ENCODE measurements around the gene CCDC198.

GRCh38 chr14:57487771-57488170, 5.9 kb downstream of the CCDC198 start:
- TF ChIP-seq POLR2A (IDR thresholded peaks at IDR 0.05), result no peak
- TF ChIP-seq, protein P1, sequence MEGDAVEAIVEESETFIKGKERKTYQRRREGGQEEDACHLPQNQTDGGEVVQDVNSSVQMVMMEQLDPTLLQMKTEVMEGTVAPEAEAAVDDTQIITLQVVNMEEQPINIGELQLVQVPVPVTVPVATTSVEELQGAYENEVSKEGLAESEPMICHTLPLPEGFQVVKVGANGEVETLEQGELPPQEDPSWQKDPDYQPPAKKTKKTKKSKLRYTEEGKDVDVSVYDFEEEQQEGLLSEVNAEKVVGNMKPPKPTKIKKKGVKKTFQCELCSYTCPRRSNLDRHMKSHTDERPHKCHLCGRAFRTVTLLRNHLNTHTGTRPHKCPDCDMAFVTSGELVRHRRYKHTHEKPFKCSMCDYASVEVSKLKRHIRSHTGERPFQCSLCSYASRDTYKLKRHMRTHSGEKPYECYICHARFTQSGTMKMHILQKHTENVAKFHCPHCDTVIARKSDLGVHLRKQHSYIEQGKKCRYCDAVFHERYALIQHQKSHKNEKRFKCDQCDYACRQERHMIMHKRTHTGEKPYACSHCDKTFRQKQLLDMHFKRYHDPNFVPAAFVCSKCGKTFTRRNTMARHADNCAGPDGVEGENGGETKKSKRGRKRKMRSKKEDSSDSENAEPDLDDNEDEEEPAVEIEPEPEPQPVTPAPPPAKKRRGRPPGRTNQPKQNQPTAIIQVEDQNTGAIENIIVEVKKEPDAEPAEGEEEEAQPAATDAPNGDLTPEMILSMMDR (IDR thresholded peaks at IDR 0.05), result no peak
- TF ChIP-seq EP300 (IDR thresholded peaks at IDR 0.05), result no peak
- TF ChIP-seq POLR2AphosphoS5 (IDR thresholded peaks at IDR 0.05), result no peak

Measured in suprapubic skin (tissue), 4 donors.